Neuronal stem cell (in vitro differentiated cells): Measurements from ENCODE around the gene ZNF436.
"Not testable (repeated sequence)": the region's sequence is repeated elsewhere in the genome, so short reads cannot be mapped to it uniquely, and the experiment has no call there.

Source experiments
- DNase-seq: peaks from one replicate; pipeline ENCODE4 v3.0.0-alpha.2; 2013; ENCODE audit warnings: low spot score
- H2AFZ ChIP-seq: one replicate; pipeline ENCODE4 v1.6.1; 2013; ENCODE audit warnings: mild to moderate bottlenecking, low read length, inconsistent platforms
- H2AK5ac ChIP-seq: 2 replicates; pipeline ENCODE4 v1.6.1; 2013; ENCODE audit warnings: low read depth, mild to moderate bottlenecking, inconsistent platforms, low read length, moderate library complexity, mixed read lengths
- H2BK120ac ChIP-seq: 2 replicates; pipeline ENCODE4 v1.6.1; 2013; ENCODE audit warnings: low read depth, mild to moderate bottlenecking, inconsistent platforms, low read length, moderate library complexity, mixed read lengths
- H2BK12ac ChIP-seq: one replicate; pipeline ENCODE4 v1.6.1; 2013; ENCODE audit warnings: low read length, inconsistent platforms
- H2BK15ac ChIP-seq: 2 replicates; pipeline ENCODE4 v1.6.1; 2013; ENCODE audit warnings: mild to moderate bottlenecking, low read length, inconsistent platforms, mixed read lengths
- H2BK5ac ChIP-seq: one replicate; pipeline ENCODE4 v1.6.1; 2013; ENCODE audit warnings: inconsistent platforms, mild to moderate bottlenecking, low read length, moderate library complexity
- H3K14ac ChIP-seq: one replicate; pipeline ENCODE4 v1.6.1; 2013; ENCODE audit warnings: low read length, inconsistent platforms
- H3K18ac ChIP-seq: 2 replicates; pipeline ENCODE4 v1.6.1; 2013; ENCODE audit warnings: low read length, inconsistent platforms
- H3K23ac ChIP-seq: 2 replicates; pipeline ENCODE4 v1.6.1; 2013; ENCODE audit warnings: low read depth, mild to moderate bottlenecking, mixed read lengths, low read length, inconsistent platforms; ENCODE audit not compliant: poor library complexity
- H3K27ac ChIP-seq: replicated peaks from 3 replicates; pipeline ENCODE4 v1.5.1; 2013; ENCODE audit warnings: low read length, inconsistent platforms
- H3K27me3 ChIP-seq, 3 experiments: 2 replicates each; pipeline ENCODE4 v1.6.1; 2013; ENCODE audit warnings: low read length in 3 of 3, mild to moderate bottlenecking in 2 of 3, inconsistent platforms in 1 of 3, low read depth in 1 of 3, mixed read lengths in 1 of 3, moderate library complexity in 1 of 3; ENCODE audit not compliant: control insufficient read depth in 3 of 3, insufficient read depth in 3 of 3
- H3K36me3 ChIP-seq, 2 donors: replicated peaks in 1 of 2; 2 replicates each; pipeline ENCODE4 v1.6.1; 2013; ENCODE audit warnings: low read length in 2 of 2; ENCODE audit not compliant: control insufficient read depth in 2 of 2, insufficient read depth in 2 of 2
- H3K4ac ChIP-seq: 2 replicates; pipeline ENCODE4 v1.6.1; 2013; ENCODE audit warnings: inconsistent platforms, mild to moderate bottlenecking, low read length, moderate library complexity
- H3K4me1 ChIP-seq, 2 donors: 1 replicate in 1 of 2; 2 replicates in 1 of 2; pipeline ENCODE4 v1.6.1; 2013; ENCODE audit warnings: low read length in 2 of 2, low read depth in 1 of 2; ENCODE audit not compliant: control insufficient read depth in 2 of 2, insufficient read depth in 1 of 2
- H3K4me2 ChIP-seq: one replicate; pipeline ENCODE4 v1.6.1; 2013; ENCODE audit warnings: mild to moderate bottlenecking, low read length, inconsistent platforms; ENCODE audit not compliant: insufficient read depth, poor library complexity, severe bottlenecking
- H3K4me3 ChIP-seq, 2 donors: 2 replicates each; pipeline ENCODE4 v1.5.1; 2013; ENCODE audit warnings: low read length in 2 of 2, mild to moderate bottlenecking in 2 of 2, inconsistent platforms in 1 of 2, moderate library complexity in 1 of 2
- H3K79me1 ChIP-seq: one replicate; pipeline ENCODE4 v1.6.1; 2013; ENCODE audit warnings: low read depth, mild to moderate bottlenecking, inconsistent platforms, low read length, moderate library complexity
- H3K9ac ChIP-seq: one replicate; pipeline ENCODE4 v1.6.1; 2013; ENCODE audit warnings: mild to moderate bottlenecking, low read depth, low read length, inconsistent platforms; ENCODE audit not compliant: poor library complexity
- H3K9me3 ChIP-seq, 2 donors: replicated peaks in 1 of 2; 2 replicates each; pipeline versions ENCODE3 to v1.6.1; 2013; ENCODE audit warnings: low read length in 2 of 2, mild to moderate bottlenecking in 2 of 2, inconsistent platforms in 1 of 2, low read depth in 1 of 2, mixed read lengths in 1 of 2, moderate library complexity in 1 of 2; ENCODE audit not compliant: control insufficient read depth in 2 of 2, insufficient read depth in 1 of 2
- H4K8ac ChIP-seq: one replicate; pipeline ENCODE4 v1.6.1; 2013; ENCODE audit warnings: low read depth, mild to moderate bottlenecking, inconsistent platforms, low read length, moderate library complexity
- H4K91ac ChIP-seq: one replicate; pipeline ENCODE4 v1.6.1; 2013; ENCODE audit warnings: low read length, low read depth, mild to moderate bottlenecking, inconsistent platforms; ENCODE audit not compliant: poor library complexity
- WGBS, 2 donors: extraction: QIAGEN DNeasy Blood & Tissue Kit; methylation state at CpG; one replicate each; pipeline ENCODE4 v1.1.7; 2013; ENCODE audit warnings: missing lambda C conversion rate in 2 of 2, mixed read lengths in 1 of 2; ENCODE audit not compliant: insufficient read length in 2 of 2, insufficient replicate concordance in 1 of 2; ENCODE audit errors: extremely low coverage in 2 of 2; 5-methylcytosine and 5-hydroxymethylcytosine counted together

Gene ZNF436

GRCh38 chr1:23330846-23331245 lies 38.8 kb downstream of the ZNF436 start:
- H3K4me3 ChIP-seq = no peak overlapping the region
- H2BK5ac ChIP-seq = no peak overlapping the region
- H3K14ac ChIP-seq = no peak overlapping the region
- no peak overlapping the region for H3K23ac ChIP-seq
- no peak overlapping the region for H2BK120ac ChIP-seq
- peaks cover 39 to 98% of the 10 kb centered on the region in 2 donors for H3K36me3 ChIP-seq
- H2AFZ ChIP-seq = no peak overlapping the region
- no peak overlapping the region for H4K91ac ChIP-seq
- no peak overlapping the region for H3K18ac ChIP-seq
- H3K4ac ChIP-seq = no peak overlapping the region
- H3K27ac ChIP-seq = no peak overlapping the region
- no peaks in the 10 kb centered on the region for H3K4me1 ChIP-seq
- no peak overlapping the region for H4K8ac ChIP-seq
- no peak overlapping the region for H2BK15ac ChIP-seq
- no peaks in the 10 kb centered on the region for H3K27me3 ChIP-seq
- WGBS, 2 donors = no CpG with 5 or more reads among the region's 1 CpG
- H3K4me2 ChIP-seq = no peak overlapping the region
- peaks cover 3 to 6% of the 10 kb centered on the region in 2 donors for H3K9me3 ChIP-seq
- no peak overlapping the region for H2BK12ac ChIP-seq
- peaks cover 7% of the 10 kb centered on the region for H3K79me1 ChIP-seq
- H2AK5ac ChIP-seq = no peak overlapping the region
- no peak for DNase-seq
- no peak overlapping the region for H3K9ac ChIP-seq

- H2AFZ ChIP-seq = no peak overlapping the region
- H3K18ac ChIP-seq = no peak overlapping the region
- H3K27ac ChIP-seq = no peak overlapping the region
- H3K9me3 ChIP-seq = peaks cover 0 to 4% of the 10 kb centered on the region in 2 donors
- peaks cover 20 to 99% of the 10 kb centered on the region in 2 donors for H3K36me3 ChIP-seq
- no peak overlapping the region for H3K23ac ChIP-seq
- no peak overlapping the region for H3K14ac ChIP-seq
- H3K79me1 ChIP-seq = no peaks in the 10 kb centered on the region
- H2BK5ac ChIP-seq = no peak overlapping the region
- no peak overlapping the region for H3K4me3 ChIP-seq
- no peak overlapping the region for H2BK120ac ChIP-seq
- no peak overlapping the region for H2BK15ac ChIP-seq
- H2BK12ac ChIP-seq = no peak overlapping the region
- H3K9ac ChIP-seq = no peak overlapping the region
- H3K27me3 ChIP-seq = no peaks in the 10 kb centered on the region
- no peak overlapping the region for H3K4me2 ChIP-seq
- no peak overlapping the region for H4K91ac ChIP-seq
- WGBS, 2 donors = no CpG with 5 or more reads among the region's 2 CpGs
- H4K8ac ChIP-seq = no peak overlapping the region
- DNase-seq = no peak
- H3K4ac ChIP-seq = no peak overlapping the region
- no peak overlapping the region for H2AK5ac ChIP-seq
- H3K4me1 ChIP-seq = no peaks in the 10 kb centered on the region
Observed at GRCh38 chr1:23325393-23325792, 44.2 kb downstream of the ZNF436 start.

- Histone ChIP-seq H3K23ac (no peak overlapping the region), H3K36me3 (peaks cover 15 to 99% of the 10 kb centered on the region in 2 donors)
Observed at GRCh38 chr1:23322770-23323169, 46.9 kb downstream of the ZNF436 start.

GRCh38 chr1:23310280-23310679 lies 59.4 kb downstream of the ZNF436 start:
- not testable (repeated sequence) for H3K9ac ChIP-seq, H2AK5ac ChIP-seq, H4K8ac ChIP-seq, H3K4me1 ChIP-seq, H3K4me3 ChIP-seq, H3K27me3 ChIP-seq, H2BK120ac ChIP-seq, H3K18ac ChIP-seq, DNase-seq, H2BK12ac ChIP-seq, H3K9me3 ChIP-seq, H2BK5ac ChIP-seq, H2AFZ ChIP-seq, H3K79me1 ChIP-seq, H2BK15ac ChIP-seq, H3K4ac ChIP-seq, H3K14ac ChIP-seq, H3K27ac ChIP-seq, H3K23ac ChIP-seq, H3K4me2 ChIP-seq, H4K91ac ChIP-seq
- no CpG with 5 or more reads among the region's 7 CpGs for WGBS, 2 donors
- H3K36me3 ChIP-seq = peaks cover 8 to 99% of the 10 kb centered on the region in 2 donors

More at GRCh38 chr1:23322770-23323169, 46.9 kb downstream of the ZNF436 start:
- H4K91ac ChIP-seq = no peak overlapping the region
- no peaks in the 10 kb centered on the region for H3K4me1 ChIP-seq
- no peaks in the 10 kb centered on the region for H3K27me3 ChIP-seq
- no peak overlapping the region for H2BK15ac ChIP-seq
- no peak overlapping the region for H4K8ac ChIP-seq
- DNase-seq = no peak
- WGBS, 2 donors = no CpG with 5 or more reads among the region's 1 CpG
- H3K9me3 ChIP-seq = peaks cover 0 to 4% of the 10 kb centered on the region in 2 donors
- H3K4ac ChIP-seq = no peak overlapping the region
- H3K79me1 ChIP-seq = no peaks in the 10 kb centered on the region
- no peak overlapping the region for H2AFZ ChIP-seq
- H3K9ac ChIP-seq = no peak overlapping the region
- no peak overlapping the region for H2BK120ac ChIP-seq
- H3K18ac ChIP-seq = no peak overlapping the region
- H2AK5ac ChIP-seq = no peak overlapping the region
- H3K4me3 ChIP-seq = no peak overlapping the region
- no peak overlapping the region for H3K27ac ChIP-seq
- no peak overlapping the region for H2BK5ac ChIP-seq
- no peak overlapping the region for H3K14ac ChIP-seq
- H2BK12ac ChIP-seq = no peak overlapping the region
- no peak overlapping the region for H3K4me2 ChIP-seq
